GM19452 (cell line): ENCODE results near the gene SOS2.
"Not testable (repeated sequence)": the region's sequence is repeated elsewhere in the genome, so short reads cannot be mapped to it uniquely, and the experiment has no call there.

Experiments
- ATAC-seq: cut with Tn5 transposase; IDR thresholded peaks from one replicate; pipeline ENCODE4 v1.9.1; 2021; ENCODE audit not compliant: unreplicated experiment

Gene SOS2

DNA sequence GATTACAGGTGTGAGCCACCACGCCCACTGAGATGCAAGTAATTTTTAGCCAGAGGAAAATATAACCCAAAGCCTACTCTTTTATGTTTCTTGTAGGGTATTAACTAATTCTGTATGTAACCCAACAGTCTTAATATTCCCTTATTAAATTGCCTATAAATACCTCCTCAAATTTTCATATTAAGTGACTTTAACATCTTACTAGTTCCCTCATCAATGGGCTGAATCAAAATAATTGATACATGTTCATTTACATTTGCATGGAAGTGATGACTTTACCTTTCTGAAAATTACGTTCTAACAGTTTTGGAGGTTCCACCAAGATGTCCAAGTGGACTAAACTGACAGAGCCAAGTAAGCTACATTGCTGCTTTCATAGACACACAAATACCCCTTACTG is 3.1 kb downstream of the SOS2 start:
- ATAC-seq, result no peak

DNA sequence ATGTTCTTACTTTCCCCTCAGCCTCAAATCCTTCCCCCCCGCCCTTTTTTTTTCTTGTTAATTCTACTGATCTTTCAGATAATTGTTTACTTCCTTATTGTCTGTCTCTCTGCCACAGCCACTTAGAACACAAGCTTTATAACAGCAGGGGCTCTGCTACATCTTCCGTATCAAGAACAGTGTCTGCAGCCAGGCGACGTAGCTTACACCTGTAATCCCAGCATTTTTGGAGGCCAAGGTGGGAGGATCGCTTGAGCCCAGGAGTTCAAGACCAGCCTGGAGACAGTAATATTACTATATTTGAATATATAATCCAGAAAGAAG is 5.4 kb downstream of the SOS2 start:
- ATAC-seq, result no peak

DNA sequence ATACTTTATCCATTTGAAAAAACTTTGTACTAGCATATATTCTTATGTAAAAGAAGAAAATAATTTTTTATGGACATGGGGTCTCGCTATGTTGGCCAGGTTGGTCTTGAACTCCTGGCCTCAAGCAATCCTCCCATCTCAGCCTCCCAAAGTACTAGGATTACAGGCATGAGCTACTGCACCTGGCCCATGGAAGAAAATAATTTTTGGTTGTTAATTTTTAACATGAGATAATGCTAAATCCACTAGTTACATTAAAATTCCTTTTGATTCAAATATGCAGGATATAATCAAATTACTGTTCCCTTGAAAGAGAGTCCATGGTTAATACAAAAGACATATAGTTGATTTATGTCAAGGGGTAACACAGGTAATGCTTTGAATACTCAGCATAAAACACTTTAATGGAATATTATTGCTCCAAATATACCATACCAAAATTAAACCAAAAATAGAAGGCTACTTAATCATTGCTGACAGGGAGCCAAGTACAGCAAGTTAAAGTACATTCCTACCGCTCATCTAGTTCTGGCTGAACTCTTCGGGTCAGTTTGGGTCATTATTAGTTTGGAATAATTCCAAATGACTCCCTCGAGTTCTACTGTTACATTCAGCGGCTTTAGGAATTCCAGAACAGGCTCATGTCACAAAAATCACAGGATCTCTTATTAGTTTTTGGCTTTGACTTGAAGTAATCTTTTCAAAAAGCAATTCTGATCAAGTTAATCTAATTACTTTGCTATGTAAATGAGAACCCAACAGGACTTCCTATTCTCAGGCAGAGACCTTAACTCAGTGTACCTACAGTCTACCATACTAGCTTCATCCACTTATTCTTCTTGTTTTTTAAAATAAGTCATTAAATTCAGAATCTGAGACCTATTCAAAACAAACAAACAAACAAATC is 6.1 kb downstream of the SOS2 start:
- ATAC-seq, result no peak

DNA sequence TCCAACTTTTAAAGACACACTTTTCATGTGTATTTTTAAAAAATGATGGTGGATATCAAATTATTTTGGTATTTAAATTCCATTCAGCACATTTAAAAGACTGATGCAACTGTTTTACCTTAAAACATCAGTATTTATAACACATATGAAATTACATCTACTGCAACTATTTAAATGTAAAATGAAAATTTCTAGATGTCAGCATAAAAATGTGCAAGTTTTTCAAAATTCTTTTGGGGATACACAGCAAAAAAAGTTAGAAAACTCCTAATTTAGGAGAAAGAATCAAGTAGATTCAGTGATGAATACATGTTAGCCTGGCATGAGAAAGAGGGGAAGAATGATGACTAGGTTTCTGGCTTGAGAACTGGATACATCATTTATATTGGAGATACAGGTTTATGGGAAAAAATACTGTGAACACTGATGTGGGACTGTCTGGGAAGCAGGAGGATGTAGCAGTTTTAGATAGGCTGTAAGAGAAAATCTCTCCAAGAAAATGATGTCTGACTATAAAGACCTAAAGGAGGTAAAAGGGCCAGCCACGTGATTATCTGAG is 9.2 kb downstream of the SOS2 start:
- ATAC-seq, result no peak

DNA sequence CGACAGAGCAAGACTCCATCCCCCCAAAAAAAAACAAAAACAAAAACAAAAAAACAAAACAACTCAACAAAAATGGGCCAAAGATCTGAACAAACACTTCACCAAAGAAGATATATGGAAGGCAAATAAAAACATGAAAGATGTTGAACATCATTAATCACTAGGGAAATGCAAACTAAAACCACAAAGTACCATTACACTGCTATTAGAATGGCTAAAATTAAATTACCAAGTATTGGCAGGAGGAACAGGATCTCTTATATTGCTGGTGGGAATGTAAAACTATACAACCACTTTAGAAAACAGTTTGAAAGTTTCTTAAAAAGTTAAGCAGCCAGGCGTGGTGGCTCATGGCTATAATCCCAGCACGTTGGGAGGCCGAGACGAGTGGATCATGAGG is 12.9 kb downstream of the SOS2 start:
- ATAC-seq, result no peak

DNA sequence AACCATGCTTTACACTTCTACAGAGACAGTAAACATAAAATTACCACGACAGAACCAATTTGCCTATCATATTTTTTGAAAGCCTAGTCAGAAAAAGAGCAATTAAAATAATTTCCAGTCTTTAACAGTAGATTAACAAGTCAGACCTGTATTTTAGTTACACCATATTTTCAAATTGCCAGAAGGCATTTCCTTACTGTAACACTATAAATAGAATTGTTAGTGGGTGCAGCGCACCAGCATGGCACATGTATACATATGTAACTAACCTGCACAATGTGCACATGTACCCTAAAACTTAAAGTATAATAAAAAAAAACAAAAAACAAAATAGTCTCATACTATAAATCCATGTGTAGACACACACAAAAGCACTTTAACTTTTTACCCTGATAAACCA is 16.0 kb downstream of the SOS2 start:
- ATAC-seq, result no peak

DNA sequence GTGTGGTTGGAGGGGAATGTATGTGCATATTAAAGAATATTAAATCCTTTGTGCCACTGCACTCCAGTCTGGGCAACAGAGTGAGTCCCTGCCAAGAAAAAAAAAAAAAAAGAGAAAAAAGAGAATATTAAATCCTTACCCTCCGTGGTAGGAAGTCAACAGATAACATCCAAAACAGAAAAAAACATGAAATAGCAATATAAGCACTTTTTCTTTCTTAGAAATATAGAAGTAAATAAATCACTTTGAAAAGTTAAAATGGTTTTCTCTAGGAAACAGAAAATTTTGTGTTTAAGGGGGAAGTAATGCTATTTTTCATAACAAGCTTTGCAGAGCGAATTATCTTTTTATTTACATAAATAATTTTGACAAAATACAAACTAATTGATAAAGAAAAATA is 17.6 kb downstream of the SOS2 start:
- no peak for ATAC-seq

DNA sequence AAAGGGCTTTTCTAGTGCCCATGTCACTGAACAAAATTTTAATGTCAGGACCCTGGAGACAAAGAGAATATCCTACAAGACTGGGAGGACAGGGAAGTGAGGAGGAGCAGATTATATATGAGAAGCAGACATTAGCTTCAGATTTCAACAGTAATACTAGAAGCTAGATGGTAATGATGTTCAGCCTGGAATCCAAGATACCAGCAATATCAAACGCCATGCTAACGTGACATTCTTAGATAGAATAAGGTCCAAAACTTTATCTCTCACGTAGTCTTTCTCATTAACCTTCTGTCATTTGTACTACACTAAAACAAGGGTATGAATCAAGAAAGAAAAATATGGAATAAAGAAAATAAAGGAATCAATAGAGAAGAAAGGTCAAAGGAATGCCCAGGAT is 18.7 kb downstream of the SOS2 start:
- ATAC-seq, result no peak

DNA sequence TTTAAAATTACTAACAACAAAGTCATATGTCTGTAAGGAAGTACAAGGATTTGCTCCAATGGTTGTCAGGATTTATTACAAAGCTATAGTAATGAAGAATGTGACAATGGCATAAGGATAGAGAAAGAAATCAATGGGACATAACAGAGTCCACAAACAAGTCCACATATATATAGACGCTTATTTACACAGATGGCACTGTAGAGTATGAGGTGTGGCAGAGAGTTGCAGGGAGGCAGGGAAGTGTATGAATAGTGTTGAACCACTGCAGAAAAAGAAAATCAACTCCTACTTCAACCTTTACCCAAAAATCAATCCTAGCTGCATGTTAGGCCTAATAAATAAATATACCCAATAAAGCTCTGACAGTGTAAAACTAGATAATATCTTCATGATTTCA is 21.3 kb downstream of the SOS2 start:
- ATAC-seq, result no peak

DNA sequence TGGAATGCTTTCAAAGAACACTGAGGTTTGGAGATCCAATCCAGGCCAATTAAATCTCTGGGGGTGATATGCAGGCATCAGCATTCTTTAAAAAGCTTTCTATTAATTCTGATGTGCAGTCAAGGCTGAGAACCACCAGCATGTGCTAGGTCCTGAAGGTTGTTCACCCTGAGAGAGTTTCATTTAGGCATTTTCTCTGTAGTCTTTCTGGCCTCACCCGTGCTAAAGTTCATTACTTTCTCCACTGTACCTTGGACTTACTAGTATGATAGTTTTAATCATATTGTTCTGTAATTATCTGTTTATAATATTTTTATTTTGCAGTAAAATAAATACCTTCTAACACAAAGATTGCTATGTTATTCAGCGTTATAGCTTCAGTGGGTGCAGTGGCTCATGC is 32.9 kb downstream of the SOS2 start:
- ATAC-seq, result no peak

DNA sequence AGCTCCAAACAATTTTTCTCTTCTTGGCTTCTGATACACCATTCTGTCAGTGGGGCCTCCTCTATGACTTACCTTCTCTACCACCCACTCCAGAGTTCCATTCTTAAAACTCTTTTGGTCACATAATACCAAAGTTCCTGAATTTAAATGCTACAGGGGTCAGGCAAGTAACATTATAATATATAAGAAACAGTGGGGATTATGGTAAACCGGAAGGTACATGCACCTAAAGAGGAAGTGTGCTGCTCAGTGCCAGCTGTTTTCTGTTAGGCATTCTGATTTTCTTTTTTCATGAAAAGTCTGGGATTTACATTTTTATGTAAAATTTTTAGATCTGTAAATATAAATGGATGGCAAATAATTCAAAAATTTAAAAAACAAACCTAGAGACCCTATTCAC is 39.9 kb downstream of the SOS2 start:
- no peak for ATAC-seq

DNA sequence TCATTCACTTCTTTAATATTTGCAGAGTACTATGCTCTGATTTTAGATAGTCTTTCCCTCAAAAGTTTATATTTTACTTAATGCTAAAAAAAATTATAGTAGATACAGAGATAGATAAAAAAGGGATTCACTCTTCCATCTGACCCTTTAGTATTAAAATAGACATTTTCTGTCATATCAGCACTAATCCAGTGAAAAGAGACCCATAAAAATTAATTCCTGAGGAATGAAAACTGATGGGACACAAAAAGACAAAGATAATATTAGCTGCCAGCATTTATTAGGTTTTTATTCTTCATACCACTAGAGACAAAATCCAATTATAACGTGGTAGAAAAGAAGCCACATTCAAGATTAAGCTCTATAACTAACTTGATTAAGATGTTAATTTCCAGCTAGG is 45.3 kb downstream of the SOS2 start:
- no peak for ATAC-seq

DNA sequence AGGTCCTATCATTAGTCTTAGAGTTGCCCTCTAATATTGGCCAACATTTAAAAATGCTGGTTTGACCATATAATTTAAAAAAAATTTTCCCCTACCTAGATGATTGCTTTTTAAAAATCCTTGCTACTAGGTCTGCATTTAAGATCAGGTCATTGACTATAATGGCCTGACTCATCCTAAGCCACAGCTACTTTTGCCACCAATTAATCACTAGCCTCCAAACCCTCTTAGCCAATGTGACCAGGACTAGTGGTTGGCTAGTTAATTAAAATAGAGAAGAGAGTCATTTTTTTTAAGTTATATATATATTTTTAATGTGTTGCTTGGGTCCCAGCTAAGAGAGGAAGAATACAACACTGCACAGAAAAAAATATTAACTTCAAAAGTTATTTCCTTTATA is 57.5 kb downstream of the SOS2 start:
- ATAC-seq, result no peak

DNA sequence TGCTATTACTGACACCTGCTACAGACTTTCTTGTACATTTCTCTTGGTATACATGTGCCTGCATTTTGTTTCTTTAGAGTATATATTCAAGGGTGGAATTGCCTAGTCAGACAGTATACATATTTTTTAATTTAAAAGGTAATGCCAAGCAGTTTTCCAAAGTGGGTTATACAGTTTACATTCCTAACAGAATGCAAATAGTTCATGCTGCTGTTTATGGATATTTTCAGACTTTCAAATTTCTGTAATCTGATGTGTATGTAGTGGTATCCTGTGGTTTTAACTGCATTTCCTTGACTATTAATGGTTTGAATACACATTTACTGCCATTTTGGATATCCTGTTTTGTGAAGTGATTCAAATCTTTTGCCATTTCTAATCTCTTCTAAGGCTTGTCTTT is 59.5 kb downstream of the SOS2 start:
- ATAC-seq, result no peak

DNA sequence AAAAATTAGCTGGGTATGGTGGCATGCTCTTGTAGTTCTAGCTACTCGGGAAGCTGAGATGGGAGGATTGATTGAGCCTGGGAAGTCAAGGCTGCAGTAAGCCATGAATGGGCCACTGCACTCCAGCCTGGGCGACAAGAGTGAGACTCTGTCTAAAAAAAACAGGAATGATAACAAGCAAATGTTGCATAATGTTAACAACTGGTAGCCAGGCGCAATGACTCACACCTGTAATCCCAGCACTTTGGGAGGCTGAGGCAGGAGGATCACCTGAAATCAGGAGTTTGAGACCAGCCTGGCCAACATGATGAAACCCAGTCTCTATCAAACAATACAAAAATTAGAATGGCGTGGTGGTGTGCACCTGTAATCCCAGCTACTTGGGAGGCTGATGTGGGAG is 64.0 kb downstream of the SOS2 start:
- not testable (repeated sequence) for ATAC-seq

DNA sequence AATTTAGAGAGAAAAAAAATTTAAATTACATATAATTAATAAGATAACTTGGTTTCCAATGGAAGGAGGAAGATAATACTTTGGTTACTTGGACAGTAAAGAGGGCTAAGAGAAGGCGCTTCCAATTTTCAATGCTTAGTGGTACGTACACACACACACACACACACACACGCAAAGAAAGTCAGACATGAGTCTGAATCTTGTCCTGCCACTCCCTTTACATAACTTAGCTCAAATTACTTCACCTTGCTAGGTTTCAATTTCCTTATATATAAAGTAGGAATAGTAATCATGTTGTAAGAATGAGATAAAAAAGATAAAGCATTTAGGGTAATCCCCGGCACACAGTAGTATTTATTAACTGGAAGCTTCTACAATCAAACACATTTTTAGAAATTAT is 75.3 kb downstream of the SOS2 start:
- ATAC-seq, result no peak

DNA sequence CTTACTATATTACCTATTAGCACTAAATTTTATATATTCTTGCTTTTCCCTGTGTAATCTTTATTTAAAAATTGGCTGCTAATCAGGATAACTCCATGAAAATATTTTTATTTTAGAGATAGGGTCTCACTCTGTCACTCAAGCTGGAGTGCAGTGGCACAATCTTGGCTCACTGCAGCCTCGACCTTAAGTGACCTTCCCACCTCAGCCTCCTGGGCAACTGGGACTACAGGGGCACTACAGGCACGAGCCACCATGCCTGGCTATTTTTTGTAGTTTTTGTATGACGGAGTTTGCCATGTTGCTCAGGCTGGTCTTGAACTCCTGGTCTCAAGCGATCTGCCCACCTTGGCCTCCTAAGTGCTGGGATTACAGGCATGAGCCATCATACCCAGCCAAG is 82.6 kb downstream of the SOS2 start:
- no peak for ATAC-seq

DNA sequence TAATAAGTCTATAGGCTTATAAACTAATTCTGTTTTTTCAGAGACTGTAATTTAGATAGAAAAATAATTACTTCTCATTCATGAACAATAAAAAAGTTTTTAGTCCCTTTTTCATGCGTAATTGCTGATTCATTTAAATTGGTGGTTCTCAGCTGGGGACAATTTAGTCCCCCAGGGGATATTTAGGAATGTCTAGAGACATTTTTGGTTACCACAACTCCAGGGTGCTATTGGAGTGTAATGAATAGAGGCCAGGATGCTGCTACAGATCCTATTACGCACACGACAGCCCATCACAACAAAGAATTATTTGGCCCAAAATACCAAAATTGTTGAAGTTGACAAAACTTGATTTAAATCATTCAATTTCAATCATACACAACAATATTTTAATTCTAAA is 92.2 kb downstream of the SOS2 start:
- no peak for ATAC-seq

DNA sequence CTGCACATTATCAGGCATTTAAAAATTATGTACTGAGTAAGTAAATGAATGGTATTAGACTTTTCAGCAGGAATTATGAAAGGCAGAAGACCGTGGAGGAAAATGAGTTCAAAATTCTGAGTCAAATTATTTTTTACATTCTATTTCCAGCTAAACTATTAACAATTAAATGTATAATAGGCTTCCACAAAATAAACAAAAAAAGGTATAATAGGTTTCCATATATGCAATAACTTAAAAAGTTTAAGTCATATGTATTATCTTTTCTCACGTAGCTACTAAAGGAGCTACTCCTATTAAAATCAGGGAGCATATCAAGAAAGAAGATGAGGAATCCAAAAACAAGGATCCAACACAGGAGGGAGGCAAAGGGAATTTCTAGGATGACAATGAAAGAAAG is 103.6 kb downstream of the SOS2 start:
- ATAC-seq, result no peak

DNA sequence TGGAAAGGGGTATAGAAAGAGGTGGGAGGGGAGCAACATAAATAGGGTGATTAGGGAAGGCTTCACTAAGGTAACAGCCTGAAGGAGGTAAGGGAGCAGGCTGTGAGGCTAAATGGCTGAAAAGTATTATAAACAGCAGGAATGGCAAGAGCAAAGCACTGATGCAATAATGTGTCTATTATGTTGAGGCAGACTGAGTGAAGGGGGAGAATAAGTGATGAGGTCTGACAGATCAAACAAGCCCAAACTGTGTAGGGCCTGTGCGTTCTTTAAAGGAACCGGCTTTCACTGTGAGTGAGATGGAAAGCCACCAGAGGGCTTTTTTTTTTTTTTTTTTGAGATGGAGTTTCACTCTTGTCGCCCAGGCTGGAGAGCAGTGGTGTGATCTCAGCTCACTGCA is 108.3 kb downstream of the SOS2 start:
- no peak for ATAC-seq

DNA sequence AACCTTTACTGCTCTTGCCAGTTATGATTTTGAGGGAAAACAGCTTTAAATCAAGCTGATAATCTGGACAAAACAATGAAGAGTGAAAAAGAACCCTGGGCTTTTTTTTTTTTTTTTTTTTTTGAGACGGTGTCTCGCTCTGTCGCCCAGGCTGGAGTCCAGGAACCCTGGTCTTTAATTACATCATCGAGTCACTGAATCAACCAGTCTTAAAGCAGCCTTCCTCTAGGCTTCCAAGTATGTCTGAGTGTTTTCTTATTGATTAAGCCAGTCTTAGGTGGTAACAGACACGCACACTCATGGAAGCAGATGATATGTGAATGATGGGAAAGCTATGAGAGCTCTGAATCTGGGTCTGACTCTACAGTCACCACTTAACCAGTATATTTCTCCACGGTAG is 109.1 kb downstream of the SOS2 start:
- ATAC-seq, result no peak

DNA sequence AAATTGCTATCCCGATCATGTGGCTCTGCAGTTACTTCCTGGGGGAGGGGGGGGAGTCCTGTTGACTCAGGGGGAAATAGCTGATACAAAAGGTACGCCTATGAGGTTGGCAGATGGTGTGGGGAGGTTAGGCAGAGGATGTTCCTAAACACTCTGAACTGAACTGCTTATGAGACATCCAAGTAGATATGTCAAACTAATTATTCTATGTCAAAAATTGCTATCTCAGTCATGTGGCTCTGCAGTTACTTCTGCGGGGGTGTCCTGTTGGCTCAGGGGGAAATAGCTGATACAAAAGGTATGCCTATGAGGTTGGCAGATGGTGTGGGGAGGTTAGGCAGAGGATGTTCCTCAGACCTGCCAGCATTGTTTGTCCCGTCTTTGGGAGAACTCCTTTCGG is 109.9 kb downstream of the SOS2 start:
- no peak for ATAC-seq

DNA sequence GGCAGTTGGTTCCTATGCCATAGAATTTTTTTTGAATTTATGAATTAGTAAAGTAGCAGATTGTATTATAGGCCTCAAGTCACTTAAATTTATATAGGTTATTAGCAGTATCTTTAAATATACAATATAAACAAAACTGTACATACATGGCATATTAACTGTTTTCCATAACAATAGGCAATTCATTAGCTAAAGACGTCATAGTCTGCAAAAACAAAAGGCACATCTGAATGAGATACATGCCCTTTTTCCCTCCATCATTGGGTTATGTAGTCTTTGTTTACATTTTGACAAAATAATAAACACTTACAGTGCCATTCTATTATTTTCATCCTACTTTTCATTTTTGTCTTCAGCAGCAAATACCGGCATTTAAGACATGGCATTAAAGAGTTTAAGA is 113.9 kb downstream of the SOS2 start:
- ATAC-seq, result no peak
